Testis (tissue), 3 donors: ENCODE data around the gene MVD. TPM values are rescaled to one million over a fixed set of nuclear protein-coding genes. Genes with fewer than 3 reads are reported as not detected.
A peak's percentile ranks its signal among the peaks of the same experiment; 100 is the strongest.

Source experiments
- DNase-seq: peaks from one replicate; pipeline ENCODE4 v3.0.0-alpha.2; 2019
- H3K27ac ChIP-seq, 2 donors: fragments of 200-600 bp; sonication (generic); one replicate each; pipeline ENCODE4 v1.5.1; 2019
- H3K27me3 ChIP-seq: fragments of 200-600 bp; sonication (generic); one replicate; pipeline ENCODE4 v1.5.1; 2019
- H3K36me3 ChIP-seq: fragments of 200-600 bp; sonication (generic); one replicate; pipeline ENCODE4 v1.5.1; 2017; ENCODE audit warnings: low read depth; ENCODE audit errors: missing control alignments
- H3K4me1 ChIP-seq: fragments of 200-600 bp; sonication (generic); one replicate; pipeline ENCODE4 v1.5.1; 2019
- H3K4me3 ChIP-seq, 2 donors: fragments of 200-600 bp; sonication (generic); one replicate each; pipeline ENCODE4 v1.5.1; 2017 to 2019
- H3K9me3 ChIP-seq: fragments of 200-600 bp; sonication (generic); one replicate; pipeline ENCODE4 v1.5.1; 2017
- CTCF ChIP-seq, 3 experiments: fragments of 450-650 bp in 2 of 3; fragments of 200-600 bp in 1 of 3; sonication (generic) in 1 of 3; IDR thresholded peaks; one replicate each; pipeline ENCODE4 v1.5.1; 2016 to 2019; ENCODE audit warnings: antibody characterized with exemption in 3 of 3, mild to moderate bottlenecking in 2 of 3, moderate library complexity in 1 of 3
- POLR2A ChIP-seq: fragments of 450-650 bp; IDR thresholded peaks from one replicate; pipeline ENCODE4 v1.6.1; 2017; ENCODE audit warnings: antibody characterized with exemption, mild to moderate bottlenecking, moderate library complexity
- WGBS, 2 donors: methylation state at CpG; one replicate each; pipeline ENCODE4 v1.1.5; 2018; 5-methylcytosine and 5-hydroxymethylcytosine counted together
- intact Hi-C: fragments of 100-400 bp; cut with DNase I; formaldehyde crosslinking; loops from one replicate; pipeline ENCODE4 v1.15.1; 2023; ENCODE audit warnings: low total_unique reads
- polyA plus RNA-seq: library from polyadenylated mRNA; stranded (reverse); fragments of 350-450 nt; fragmentation: Illumina TruSeq; extraction: RNeasy Lipid Tissue Mini Kit (QIAGEN cat#74804); gene quantifications from one replicate; pipeline ENCODE4 v1.2.3, GENCODE V29; 2014; ENCODE audit warnings: low read depth, low replicate concordance; ENCODE audit not compliant: insufficient read depth
- total RNA-seq, 2 donors: library from RNA; depleted of rRNA; stranded (reverse); fragments of >200 nt; gene quantifications; one replicate each; pipeline ENCODE4 v1.2.3, GENCODE V29; 2016

MVD gene
- total and polyA plus RNA-seq, 3 donors from 2014 or later, result 46.6 to 100 (median 56.1) TPM

- H3K27ac ChIP-seq, result no peak overlapping the region
- no peak overlapping the region for H3K4me3 ChIP-seq
- no peaks in the 10 kb centered on the region for H3K9me3 ChIP-seq
- no peaks in the 10 kb centered on the region for H3K36me3 ChIP-seq
- peaks cover 19% of the 10 kb centered on the region for H3K4me1 ChIP-seq
- no peaks in the 10 kb centered on the region for H3K27me3 ChIP-seq
- DNase-seq, result no peak
- TF ChIP-seq CTCF (IDR thresholded peaks at IDR 0.05) (no peak), POLR2A (no peak)
- 67 to 71% methylated on average over 13 to 15 of the region's 15 CpGs for WGBS, 2 donors
- intact Hi-C loops, result no loop called here
Measured at GRCh38 chr16:88684569-88685155, 21.8 kb upstream of the MVD start.

GRCh38 chr16:88681709-88682451 is 19.0 kb upstream of the MVD start:
- H3K36me3 ChIP-seq, result no peaks in the 10 kb centered on the region
- H3K27ac ChIP-seq, result no peak overlapping the region
- peaks cover 12% of the 10 kb centered on the region for H3K4me1 ChIP-seq
- intact Hi-C loops, result no loop called here
- H3K4me3 ChIP-seq, result no peak overlapping the region
- 27 to 37% methylated on average over 11 to 21 of the region's 21 CpGs for WGBS, 2 donors
- TF ChIP-seq CTCF (IDR thresholded peaks at IDR 0.05) (no peak), POLR2A (no peak)
- peak; percentile 65 for DNase-seq
- no peaks in the 10 kb centered on the region for H3K9me3 ChIP-seq
- no peaks in the 10 kb centered on the region for H3K27me3 ChIP-seq

GRCh38 chr16:88681084-88681680 is 18.3 kb upstream of the MVD start:
- TF ChIP-seq CTCF (IDR thresholded peaks at IDR 0.05) (no peak), POLR2A (no peak)
- no peak for DNase-seq
- 50 to 56% methylated on average over 5 to 29 of the region's 31 CpGs for WGBS, 2 donors
- Histone ChIP-seq H3K27me3 (no peaks in the 10 kb centered on the region), H3K4me1 (peaks cover 8% of the 10 kb centered on the region), H3K4me3 (no peak overlapping the region), H3K9me3 (no peaks in the 10 kb centered on the region), H3K36me3 (no peaks in the 10 kb centered on the region), H3K27ac (no peak overlapping the region)
- intact Hi-C loops, result no loop called here

- no peaks in the 10 kb centered on the region for H3K27me3 ChIP-seq
- intact Hi-C loops, result no loop called here
- no peak for DNase-seq
- H3K36me3 ChIP-seq, result no peaks in the 10 kb centered on the region
- H3K9me3 ChIP-seq, result no peaks in the 10 kb centered on the region
- H3K27ac ChIP-seq, result no peak overlapping the region
- no peak overlapping the region for H3K4me3 ChIP-seq
- TF ChIP-seq CTCF (IDR thresholded peaks at IDR 0.05) (no peak), POLR2A (no peak)
- peaks cover 3% of the 10 kb centered on the region for H3K4me1 ChIP-seq
- 75 to 80% methylated on average over 5 of the region's 5 CpGs for WGBS, 2 donors
Measured at GRCh38 chr16:88680554-88681083, 17.7 kb upstream of the MVD start.
